HG03108 (cell line): ENCODE results near the gene FASTKD2.

ENCODE experiments used
- ATAC-seq: cut with Tn5 transposase; IDR thresholded peaks from one replicate; pipeline ENCODE4 v1.9.1; 2021; ENCODE audit warnings: moderate library complexity; ENCODE audit not compliant: unreplicated experiment

Gene FASTKD2

GRCh38 chr2:206765242-206766056 lies at the start of gene FASTKD2, which contains the start of gene MDH1B:
TSS of gene FASTKD2 (plus strand) at chr2:206765606. CDS start at chr2:206766694, 1,088 bp downstream.
TSS of gene MDH1B (minus strand) at chr2:206765328. CDS start at chr2:206765271, 57 bp downstream.
- peak; percentile 94 for ATAC-seq

DNA sequence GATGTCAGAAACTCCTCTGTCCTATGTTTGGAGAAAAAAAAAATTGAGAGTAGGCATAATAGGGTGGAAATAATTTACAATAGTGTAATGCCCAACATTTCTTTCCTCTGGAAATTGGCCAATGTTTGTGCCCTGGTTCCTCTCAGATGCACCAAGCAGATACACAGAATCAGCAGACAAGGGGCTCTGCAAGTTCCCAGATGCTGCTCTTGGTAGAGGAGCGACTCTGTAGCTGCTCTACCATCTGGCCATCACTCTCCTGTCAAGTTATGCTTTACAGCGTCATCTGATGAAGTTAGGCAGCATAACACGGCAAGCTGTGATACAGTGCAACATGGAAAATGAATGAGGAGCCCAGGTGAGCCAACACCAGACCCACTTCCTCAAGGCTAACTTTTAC lies 48.8 kb upstream of the FASTKD2 start:
- no peak for ATAC-seq

- ATAC-seq = no peak
These were observed 47.1 kb upstream of the FASTKD2 start, which contains the start of gene DYTN for GRCh38 chr2:206718296-206718695. TSS of gene DYTN (minus strand) at chr2:206718396. CDS start at chr2:206718279, 117 bp downstream.

GRCh38 chr2:206721256-206721920 lies 44.0 kb upstream of the FASTKD2 start:
- peak; percentile 88 for ATAC-seq

GRCh38 chr2:206723288-206723687 lies 42.1 kb upstream of the FASTKD2 start:
- ATAC-seq = no peak

- no peak for ATAC-seq
These were observed 38.1 kb upstream of the FASTKD2 start for GRCh38 chr2:206727287-206727686.

- ATAC-seq = no peak
These were observed 36.9 kb upstream of the FASTKD2 start for GRCh38 chr2:206728277-206729199.

DNA sequence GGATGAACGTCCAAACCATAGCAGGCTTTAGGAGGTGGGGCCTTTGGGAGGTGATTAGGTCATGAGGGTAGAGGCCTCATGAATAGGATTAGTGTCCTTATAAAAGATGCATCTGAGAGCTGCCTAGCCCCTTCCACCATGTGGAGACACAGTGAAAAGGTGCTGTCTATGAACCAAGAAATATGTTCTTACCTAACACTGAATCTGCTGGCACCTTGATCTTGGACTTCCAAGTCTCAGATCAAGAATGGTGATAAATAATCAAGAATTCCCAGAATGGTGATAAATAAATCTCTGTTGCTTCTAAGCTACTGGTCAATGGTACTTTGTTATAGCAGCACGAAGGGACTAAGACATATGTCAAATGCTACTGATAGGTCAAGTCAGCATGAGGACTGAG lies 32.1 kb upstream of the FASTKD2 start:
- no peak for ATAC-seq

DNA sequence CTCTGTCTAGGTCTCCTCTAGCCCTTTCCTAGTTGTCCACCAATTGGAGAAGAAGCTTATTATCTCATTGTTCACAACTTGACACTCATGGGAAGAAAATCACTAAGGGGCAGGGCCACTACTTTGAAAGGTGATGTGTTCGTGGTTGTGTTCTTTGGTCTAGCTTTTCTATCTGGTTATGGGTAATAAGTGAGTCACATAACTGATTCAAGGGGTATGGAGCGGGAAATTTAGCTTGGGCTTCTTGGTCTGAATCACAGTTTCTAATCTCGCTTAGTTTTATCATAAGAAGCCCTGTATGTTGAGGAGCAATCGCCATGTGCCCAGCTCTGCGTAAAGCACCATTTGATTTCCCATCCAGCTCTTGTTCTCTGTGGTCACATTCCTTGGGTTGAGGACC lies 28.5 kb upstream of the FASTKD2 start:
- no peak for ATAC-seq

DNA sequence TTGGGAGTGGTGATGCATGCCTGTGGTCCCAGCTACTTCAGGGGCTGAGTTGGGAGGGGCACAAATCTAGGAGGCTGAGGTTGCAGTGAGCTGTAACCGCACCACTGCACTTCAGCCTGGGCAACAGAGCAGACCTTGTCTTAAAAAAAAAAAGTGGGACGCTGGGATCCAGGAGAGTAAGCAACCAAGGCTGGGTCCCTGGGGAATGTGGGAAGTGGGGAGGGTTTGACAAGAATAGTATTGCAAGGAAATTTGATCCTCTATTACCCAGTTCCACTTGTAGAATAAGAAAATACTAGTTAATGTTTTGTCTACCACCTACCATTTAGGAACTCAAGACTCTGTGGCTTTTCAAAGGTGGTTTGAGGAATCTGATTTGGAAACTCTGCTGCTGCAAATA lies 26.1 kb upstream of the FASTKD2 start:
- no peak for ATAC-seq

DNA sequence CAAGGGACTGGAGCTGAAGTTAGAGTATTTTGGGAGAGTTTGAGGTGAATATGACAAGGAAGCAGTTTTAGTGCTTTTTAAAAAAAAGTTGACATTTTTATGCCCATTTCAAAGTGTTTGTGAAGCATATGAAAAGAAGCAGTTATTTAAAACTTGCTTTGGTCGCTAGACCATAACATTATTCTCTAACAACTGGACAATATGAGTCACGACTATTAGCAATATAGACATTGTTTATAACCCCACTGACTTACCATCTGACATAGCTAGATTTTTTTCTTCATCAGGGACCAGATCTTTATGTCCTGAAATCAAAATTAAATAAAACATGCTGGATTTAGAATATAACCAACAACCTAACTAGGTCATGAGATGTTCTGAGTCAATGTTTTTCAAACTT lies 24.6 kb upstream of the FASTKD2 start:
- no peak for ATAC-seq

- ATAC-seq = no peak
These were observed 8.6 kb upstream of the FASTKD2 start for GRCh38 chr2:206756816-206757215.

GRCh38 chr2:206764673-206765241 lies 649 bp upstream of the FASTKD2 start:
- ATAC-seq = no peak

GRCh38 chr2:206766057-206766930 lies 888 bp downstream of the FASTKD2 start:
- ATAC-seq = no peak

DNA sequence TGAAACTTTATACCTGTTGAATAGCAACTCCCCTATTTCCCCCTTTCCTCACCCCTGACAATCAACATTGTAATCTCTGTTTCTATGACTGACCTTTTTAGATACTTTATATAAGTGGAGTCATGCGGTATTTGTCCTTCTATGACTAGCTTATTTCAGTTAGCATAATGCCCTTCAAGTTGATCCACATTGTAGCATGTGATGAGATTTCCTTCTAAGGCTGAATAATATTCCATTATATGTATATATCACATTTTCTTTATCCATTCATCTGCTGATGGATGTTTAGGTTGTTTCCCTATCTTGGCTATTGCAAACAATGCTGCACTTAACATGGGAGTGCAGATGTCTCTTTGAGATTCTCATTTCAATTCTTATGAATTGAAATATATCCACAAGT lies 9.5 kb downstream of the FASTKD2 start:
- no peak for ATAC-seq

- ATAC-seq = no peak
These were observed 11.0 kb downstream of the FASTKD2 start for GRCh38 chr2:206776432-206776831.

GRCh38 chr2:206780671-206781070 lies 15.3 kb downstream of the FASTKD2 start:
- ATAC-seq = no peak

- ATAC-seq = no peak
These were observed 18.3 kb downstream of the FASTKD2 start for GRCh38 chr2:206783718-206784117.

- no peak for ATAC-seq
These were observed 19.4 kb downstream of the FASTKD2 start for GRCh38 chr2:206784559-206785353.
